GM12878 (cell line): ENCODE measurements around the gene HSF5.
A peak's percentile ranks its signal among the peaks of the same experiment; 100 is the strongest.

Experiments used
- CTCF ChIP-seq, 3 experiments: IDR thresholded peaks in 2 of 3; conservative IDR thresholded peaks in 1 of 3; 2 replicates each; pipeline ENCODE4 v1.5.1; 2011; ENCODE audit warnings: low read depth in 3 of 3, low read length in 3 of 3, mild to moderate bottlenecking in 3 of 3, control low read depth in 2 of 3, moderate library complexity in 2 of 3, inconsistent platforms in 1 of 3, mixed read lengths in 1 of 3; ENCODE audit not compliant: control insufficient read depth in 2 of 3, insufficient read depth in 1 of 3; ENCODE audit errors: extremely low read depth in 1 of 3
- POLR2A ChIP-seq: IDR thresholded peaks from 2 replicates; pipeline ENCODE4 v1.6.1; 2011; ENCODE audit warnings: low read depth, mild to moderate bottlenecking, low read length

DNA sequence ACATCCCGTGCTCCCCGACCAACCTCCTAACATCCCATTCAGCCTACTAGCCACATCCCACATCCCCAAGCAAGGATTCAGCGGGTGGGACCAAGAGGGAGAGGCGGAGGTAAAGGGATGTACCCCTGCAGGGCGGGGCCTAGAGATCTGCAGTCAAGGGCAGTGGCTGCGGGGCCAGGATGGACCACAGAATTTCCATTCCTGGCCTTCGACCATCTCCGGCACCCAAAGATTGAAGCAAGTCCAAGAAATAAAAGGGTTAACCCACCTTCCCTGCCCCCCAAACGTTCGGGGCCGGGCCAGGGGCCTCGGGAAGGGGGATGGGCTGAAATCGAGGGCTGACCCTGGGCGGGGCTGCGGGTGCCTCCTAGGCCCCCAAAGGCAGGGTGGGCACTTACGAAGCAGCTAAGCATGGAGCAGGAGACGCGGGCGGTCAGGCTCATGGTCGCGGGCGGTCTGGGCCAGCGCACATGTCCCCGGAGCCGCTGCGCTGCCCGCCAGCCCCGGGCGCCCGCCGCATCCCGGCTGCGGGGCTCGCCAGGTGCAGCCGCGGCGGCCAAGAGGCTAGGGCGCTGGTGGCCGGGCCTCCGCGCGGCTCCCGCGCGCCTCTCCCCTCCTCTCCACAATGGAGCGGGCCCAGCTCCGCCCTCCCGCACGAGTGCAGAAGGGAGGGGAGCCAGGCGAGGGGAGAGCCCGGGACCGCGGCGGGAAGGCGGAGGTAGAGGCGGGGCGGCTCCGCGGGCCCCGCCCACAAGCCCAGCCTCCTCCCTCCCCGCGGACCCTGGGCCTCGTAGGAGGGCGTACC lies 26.0 kb upstream of the HSF5 start, which contains the start of gene MTMR4:
- TF ChIP-seq CTCF (IDR thresholded peaks at IDR 0.05 in 2 of 3, conservative IDR thresholded peaks at IDR 0.05 in 1 of 3; ENCODE audit: control insufficient read depth in 2 of 3, extremely low read depth in 1 of 3, insufficient read depth in 1 of 3, low read depth in 3 of 3, low read length in 3 of 3) (no peak), POLR2A (peak; percentile 69)
